ENCODE data around the gene TIMM9. TPM values are rescaled to one million over a fixed set of nuclear protein-coding genes. Genes with fewer than 3 reads are reported as not detected.

The TIMM9 gene
- total and polyA plus RNA-seq, 2 experiments from 2014 or later, result 39.4 to 69.1 TPM

- H3F3A ChIP-seq (ENCODE audit: insufficient read depth), result no peaks in the 10 kb centered on the region
- no peaks in the 10 kb centered on the region for H3K27me3 ChIP-seq (replicated peaks; ENCODE audit: insufficient read depth)
- 77 to 80% methylated on average over 2 of the region's 2 CpGs for WGBS, 2 experiments (ENCODE audit: low coverage in 1 of 2, low lambda C conversion rate in 2 of 2, missing lambda C conversion rate in 2 of 2)
- no peak overlapping the region for H3K4me3 ChIP-seq
- no peak overlapping the region for H3K9ac ChIP-seq
- DNase-seq, result no peak
- no peaks in the 10 kb centered on the region for H3K9me3 ChIP-seq (ENCODE audit: low read depth)
- H3K27ac ChIP-seq, result no peak overlapping the region
- H4K20me1 ChIP-seq (ENCODE audit: insufficient read depth), result no peaks in the 10 kb centered on the region
- H3K4me2 ChIP-seq (ENCODE audit: unreplicated experiment), result no peak overlapping the region
- TF ChIP-seq EZH2 (IDR thresholded peaks at IDR 0.05; ENCODE audit: insufficient read depth, poor library complexity, severe bottlenecking) (no peak), EZH2phosphoT487 (IDR thresholded peaks at IDR 0.05; ENCODE audit: insufficient read depth, low read depth) (no peak)
- H3K9me2 ChIP-seq (ENCODE audit: insufficient read depth), result no peaks in the 10 kb centered on the region
- H3K79me2 ChIP-seq (ENCODE audit: insufficient read depth), result no peaks in the 10 kb centered on the region
- no peaks in the 10 kb centered on the region for H3K36me3 ChIP-seq (ENCODE audit: low read depth)
- peaks cover 4% of the 10 kb centered on the region for H3K4me1 ChIP-seq (ENCODE audit: insufficient read depth)
- no peak overlapping the region for H2AFZ ChIP-seq
- in situ Hi-C loops (cut with MboI), result no loop called here
Observed at GRCh38 chr14:58390830-58391229, 36.5 kb downstream of the TIMM9 start.

DNA sequence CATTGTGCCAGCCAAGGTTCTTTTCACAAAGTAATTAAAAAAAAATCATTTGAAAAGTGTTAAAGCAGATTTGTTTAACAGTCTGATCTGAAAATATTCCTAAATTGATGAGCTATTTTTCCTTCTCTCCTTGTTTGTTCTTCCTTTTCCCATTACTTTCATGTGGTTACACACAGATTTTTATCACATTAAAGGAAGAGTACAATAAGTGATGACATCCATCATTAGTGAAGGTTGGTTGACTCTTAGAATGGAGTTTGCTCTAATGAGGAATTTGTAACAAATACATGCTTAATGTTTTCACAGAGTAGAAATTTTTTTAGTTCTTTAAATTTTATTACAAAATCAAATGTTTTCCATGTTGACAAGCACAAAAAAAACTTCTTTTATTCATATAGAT lies 50.5 kb downstream of the TIMM9 start:
- no peaks in the 10 kb centered on the region for H3K4me1 ChIP-seq (ENCODE audit: insufficient read depth)
- TF ChIP-seq EZH2 (IDR thresholded peaks at IDR 0.05; ENCODE audit: insufficient read depth, poor library complexity, severe bottlenecking) (no peak), EZH2phosphoT487 (IDR thresholded peaks at IDR 0.05; ENCODE audit: insufficient read depth, low read depth) (no peak)
- H2AFZ ChIP-seq, result no peak overlapping the region
- H3K27me3 ChIP-seq (replicated peaks; ENCODE audit: insufficient read depth), result no peaks in the 10 kb centered on the region
- no peak overlapping the region for H3K4me2 ChIP-seq (ENCODE audit: unreplicated experiment)
- no peaks in the 10 kb centered on the region for H4K20me1 ChIP-seq (ENCODE audit: insufficient read depth)
- H3K36me3 ChIP-seq (ENCODE audit: low read depth), result peaks cover 12% of the 10 kb centered on the region; the same call in 1 of the 2 replicates
- no peaks in the 10 kb centered on the region for H3K79me2 ChIP-seq (ENCODE audit: insufficient read depth)
- DNase-seq, result no peak
- in situ Hi-C loops (cut with MboI), result no loop called here
- H3K9me3 ChIP-seq (ENCODE audit: low read depth), result no peaks in the 10 kb centered on the region
- H3K4me3 ChIP-seq, result no peak overlapping the region
- H3F3A ChIP-seq (ENCODE audit: insufficient read depth), result no peaks in the 10 kb centered on the region
- H3K27ac ChIP-seq, result no peak overlapping the region
- no peak overlapping the region for H3K9ac ChIP-seq
- H3K9me2 ChIP-seq (ENCODE audit: insufficient read depth), result no peaks in the 10 kb centered on the region

GRCh38 chr14:58368956-58369355 lies 58.4 kb downstream of the TIMM9 start:
- no peak overlapping the region for H3K9ac ChIP-seq
- H2AFZ ChIP-seq, result no peak overlapping the region
- TF ChIP-seq EZH2 (IDR thresholded peaks at IDR 0.05; ENCODE audit: insufficient read depth, poor library complexity, severe bottlenecking), result no peak
- no peak for TF ChIP-seq EZH2phosphoT487 (IDR thresholded peaks at IDR 0.05; ENCODE audit: insufficient read depth, low read depth)
- H3K4me1 ChIP-seq (ENCODE audit: insufficient read depth), result no peaks in the 10 kb centered on the region
- peaks cover 59% of the 10 kb centered on the region for H3K36me3 ChIP-seq (ENCODE audit: low read depth)
- in situ Hi-C loops (cut with MboI), result no loop called here
- peak; percentile 2 for DNase-seq
- no peaks in the 10 kb centered on the region for H3K9me2 ChIP-seq (ENCODE audit: insufficient read depth)
- no peaks in the 10 kb centered on the region for H3F3A ChIP-seq (ENCODE audit: insufficient read depth)
- no peaks in the 10 kb centered on the region for H4K20me1 ChIP-seq (ENCODE audit: insufficient read depth)
- H3K27me3 ChIP-seq (replicated peaks; ENCODE audit: insufficient read depth), result no peaks in the 10 kb centered on the region
- H3K4me2 ChIP-seq (ENCODE audit: unreplicated experiment), result no peak overlapping the region
- H3K9me3 ChIP-seq (ENCODE audit: low read depth), result no peaks in the 10 kb centered on the region
- H3K4me3 ChIP-seq, result no peak overlapping the region
- 97 to 100% methylated on average over 1 of the region's 1 CpG for WGBS, 2 experiments (ENCODE audit: low coverage in 1 of 2, low lambda C conversion rate in 2 of 2, missing lambda C conversion rate in 2 of 2)
- H3K79me2 ChIP-seq (ENCODE audit: insufficient read depth), result no peaks in the 10 kb centered on the region
- H3K27ac ChIP-seq, result no peak overlapping the region

GRCh38 chr14:58367296-58367695 lies 60.0 kb downstream of the TIMM9 start:
- in situ Hi-C loops (cut with MboI), result no loop called here
- no peaks in the 10 kb centered on the region for H4K20me1 ChIP-seq (ENCODE audit: insufficient read depth)
- H3K4me3 ChIP-seq, result no peak overlapping the region
- DNase-seq, result no peak
- H3F3A ChIP-seq (ENCODE audit: insufficient read depth), result no peaks in the 10 kb centered on the region
- H2AFZ ChIP-seq, result no peak overlapping the region
- TF ChIP-seq EZH2phosphoT487 (IDR thresholded peaks at IDR 0.05; ENCODE audit: insufficient read depth, low read depth), result no peak
- H3K9me2 ChIP-seq (ENCODE audit: insufficient read depth), result no peaks in the 10 kb centered on the region
- no peak overlapping the region for H3K27ac ChIP-seq
- WGBS, 2 experiments (ENCODE audit: low coverage in 1 of 2, low lambda C conversion rate in 2 of 2, missing lambda C conversion rate in 2 of 2), result 85 to 86% methylated on average over 3 of the region's 3 CpGs
- H3K4me1 ChIP-seq (ENCODE audit: insufficient read depth), result no peaks in the 10 kb centered on the region
- H3K9ac ChIP-seq, result no peak overlapping the region
- no peaks in the 10 kb centered on the region for H3K27me3 ChIP-seq (replicated peaks; ENCODE audit: insufficient read depth)
- no peaks in the 10 kb centered on the region for H3K9me3 ChIP-seq (ENCODE audit: low read depth)
- peaks cover 57% of the 10 kb centered on the region for H3K36me3 ChIP-seq (ENCODE audit: low read depth)
- H3K79me2 ChIP-seq (ENCODE audit: insufficient read depth), result no peaks in the 10 kb centered on the region
- H3K4me2 ChIP-seq (ENCODE audit: unreplicated experiment), result no peak overlapping the region

- 93 to 96% methylated on average over 4 of the region's 4 CpGs for WGBS, 2 experiments (ENCODE audit: low coverage in 1 of 2, low lambda C conversion rate in 2 of 2, missing lambda C conversion rate in 2 of 2)
- Histone ChIP-seq H3K4me1 (ENCODE audit: insufficient read depth) (no peaks in the 10 kb centered on the region), H3K27me3 (replicated peaks; ENCODE audit: insufficient read depth) (no peaks in the 10 kb centered on the region), H4K20me1 (ENCODE audit: insufficient read depth) (no peaks in the 10 kb centered on the region), H3K79me2 (ENCODE audit: insufficient read depth) (no peaks in the 10 kb centered on the region), H2AFZ (no peak overlapping the region), H3F3A (ENCODE audit: insufficient read depth) (no peaks in the 10 kb centered on the region), H3K9ac (no peak overlapping the region), H3K9me2 (ENCODE audit: insufficient read depth) (no peaks in the 10 kb centered on the region), H3K9me3 (ENCODE audit: low read depth) (no peaks in the 10 kb centered on the region), H3K4me3 (no peak overlapping the region), H3K4me2 (ENCODE audit: unreplicated experiment) (no peak overlapping the region), H3K27ac (no peak overlapping the region), H3K36me3 (ENCODE audit: low read depth) (peaks cover 64% of the 10 kb centered on the region)
- DNase-seq, result no peak
- in situ Hi-C loops (cut with MboI), result no loop called here
- TF ChIP-seq EZH2 (IDR thresholded peaks at IDR 0.05; ENCODE audit: insufficient read depth, poor library complexity, severe bottlenecking) (no peak), EZH2phosphoT487 (IDR thresholded peaks at IDR 0.05; ENCODE audit: insufficient read depth, low read depth) (no peak)
Observed at GRCh38 chr14:58364316-58364715, 63.0 kb downstream of the TIMM9 start.
